Mucosa of stomach (tissue), 1 donor: ENCODE data around the gene CNKSR1.

Experiments used
- H3K27me3 ChIP-seq: one replicate; pipeline ENCODE4 v1.7.0; 2013; ENCODE audit warnings: mild to moderate bottlenecking, low read length; ENCODE audit not compliant: control insufficient read depth, insufficient read depth
- H3K36me3 ChIP-seq: one replicate; pipeline ENCODE4 v1.7.0; 2013; ENCODE audit warnings: low read length; ENCODE audit not compliant: control insufficient read depth, insufficient read depth
- H3K4me1 ChIP-seq: one replicate; pipeline ENCODE4 v1.7.0; 2013; ENCODE audit warnings: mild to moderate bottlenecking, low read length; ENCODE audit not compliant: control insufficient read depth, insufficient read depth
- H3K4me3 ChIP-seq: one replicate; pipeline ENCODE4 v1.7.0; 2013; ENCODE audit warnings: low read length
- H3K9ac ChIP-seq: one replicate; pipeline ENCODE4 v1.7.0; 2013; ENCODE audit warnings: mild to moderate bottlenecking, low read length, moderate library complexity
- H3K9me3 ChIP-seq: one replicate; pipeline ENCODE4 v1.7.0; 2013; ENCODE audit warnings: mild to moderate bottlenecking, low read length, moderate library complexity; ENCODE audit not compliant: control insufficient read depth
- donor health status: Pancreatic carcinoma.

Gene CNKSR1

GRCh38 chr1:26180010-26180506, 2.8 kb downstream of the CNKSR1 start:
- peaks cover 11% of the 10 kb centered on the region for H3K4me1 ChIP-seq
- no peaks in the 10 kb centered on the region for H3K36me3 ChIP-seq
- no peaks in the 10 kb centered on the region for H3K27me3 ChIP-seq
- H3K4me3 ChIP-seq, result no peak overlapping the region
- no peaks in the 10 kb centered on the region for H3K9me3 ChIP-seq
- no peak overlapping the region for H3K9ac ChIP-seq

GRCh38 chr1:26181586-26182382, 4.5 kb downstream of the CNKSR1 start:
- H3K27me3 ChIP-seq, result no peaks in the 10 kb centered on the region
- no peak overlapping the region for H3K4me3 ChIP-seq
- no peaks in the 10 kb centered on the region for H3K9me3 ChIP-seq
- H3K9ac ChIP-seq, result no peak overlapping the region
- no peaks in the 10 kb centered on the region for H3K36me3 ChIP-seq
- H3K4me1 ChIP-seq, result peaks cover 11% of the 10 kb centered on the region

GRCh38 chr1:26182383-26182696, 5.0 kb downstream of the CNKSR1 start:
- Histone ChIP-seq H3K9me3 (no peaks in the 10 kb centered on the region), H3K4me1 (peaks cover 11% of the 10 kb centered on the region), H3K36me3 (no peaks in the 10 kb centered on the region), H3K27me3 (no peaks in the 10 kb centered on the region), H3K4me3 (no peak overlapping the region), H3K9ac (no peak overlapping the region)

GRCh38 chr1:26184086-26184485, 6.8 kb downstream of the CNKSR1 start:
- Histone ChIP-seq H3K9ac (no peak overlapping the region), H3K4me1 (no peaks in the 10 kb centered on the region), H3K9me3 (no peaks in the 10 kb centered on the region), H3K27me3 (no peaks in the 10 kb centered on the region), H3K36me3 (no peaks in the 10 kb centered on the region), H3K4me3 (no peak overlapping the region)

- no peaks in the 10 kb centered on the region for H3K36me3 ChIP-seq
These were observed 7.6 kb downstream of the CNKSR1 start for GRCh38 chr1:26184883-26185282.

GRCh38 chr1:26187882-26188281, 10.6 kb downstream of the CNKSR1 start:
- no peaks in the 10 kb centered on the region for H3K36me3 ChIP-seq
- no peak overlapping the region for H3K4me3 ChIP-seq
- H3K4me1 ChIP-seq, result no peaks in the 10 kb centered on the region
- no peak overlapping the region for H3K9ac ChIP-seq
- no peaks in the 10 kb centered on the region for H3K9me3 ChIP-seq
- no peaks in the 10 kb centered on the region for H3K27me3 ChIP-seq

More at GRCh38 chr1:26184883-26185282, 7.6 kb downstream of the CNKSR1 start:
- no peak overlapping the region for H3K4me3 ChIP-seq
- H3K9me3 ChIP-seq, result no peaks in the 10 kb centered on the region
- H3K9ac ChIP-seq, result no peak overlapping the region
- H3K4me1 ChIP-seq, result no peaks in the 10 kb centered on the region
- H3K27me3 ChIP-seq, result no peaks in the 10 kb centered on the region

GRCh38 chr1:26188477-26188876, 11.2 kb downstream of the CNKSR1 start:
- H3K27me3 ChIP-seq, result no peaks in the 10 kb centered on the region
- no peak overlapping the region for H3K9ac ChIP-seq
- H3K36me3 ChIP-seq, result no peaks in the 10 kb centered on the region
- H3K9me3 ChIP-seq, result no peaks in the 10 kb centered on the region
- no peaks in the 10 kb centered on the region for H3K4me1 ChIP-seq
- H3K4me3 ChIP-seq, result no peak overlapping the region

- Histone ChIP-seq H3K4me1 (no peaks in the 10 kb centered on the region), H3K9me3 (no peaks in the 10 kb centered on the region), H3K27me3 (no peaks in the 10 kb centered on the region), H3K9ac (no peak overlapping the region), H3K4me3 (no peak overlapping the region), H3K36me3 (no peaks in the 10 kb centered on the region)
These were observed 12.0 kb downstream of the CNKSR1 start for GRCh38 chr1:26189331-26189730.

GRCh38 chr1:26189751-26190275, 12.5 kb downstream of the CNKSR1 start:
- H3K4me3 ChIP-seq, result no peak overlapping the region
- H3K27me3 ChIP-seq, result no peaks in the 10 kb centered on the region
- H3K36me3 ChIP-seq, result no peaks in the 10 kb centered on the region
- H3K4me1 ChIP-seq, result no peaks in the 10 kb centered on the region
- no peak overlapping the region for H3K9ac ChIP-seq
- H3K9me3 ChIP-seq, result no peaks in the 10 kb centered on the region

- Histone ChIP-seq H3K4me1 (no peaks in the 10 kb centered on the region), H3K4me3 (no peak within 1 kb of the TSS), H3K27me3 (no peaks in the 10 kb centered on the region), H3K9me3 (no peaks in the 10 kb centered on the region), H3K36me3 (no peaks in the 10 kb centered on the region), H3K9ac (no peak within 1 kb of the TSS)
These were observed 13.2 kb downstream of the CNKSR1 start, which contains the start of gene CATSPER4 for GRCh38 chr1:26190373-26190987. TSS of gene CATSPER4 (plus strand) at chr1:26190602. CDS start at chr1:26190628, 26 bp downstream.

- H3K9me3 ChIP-seq, result no peaks in the 10 kb centered on the region
- H3K36me3 ChIP-seq, result no peaks in the 10 kb centered on the region
- H3K4me3 ChIP-seq, result no peak overlapping the region
- no peak overlapping the region for H3K9ac ChIP-seq
- no peaks in the 10 kb centered on the region for H3K4me1 ChIP-seq
- no peaks in the 10 kb centered on the region for H3K27me3 ChIP-seq
These were observed 14.4 kb downstream of the CNKSR1 start for GRCh38 chr1:26191739-26192138.

- H3K4me3 ChIP-seq, result no peak overlapping the region
- H3K36me3 ChIP-seq, result no peaks in the 10 kb centered on the region
- no peak overlapping the region for H3K9ac ChIP-seq
- no peaks in the 10 kb centered on the region for H3K4me1 ChIP-seq
- no peaks in the 10 kb centered on the region for H3K9me3 ChIP-seq
- no peaks in the 10 kb centered on the region for H3K27me3 ChIP-seq
These were observed 18.5 kb downstream of the CNKSR1 start for GRCh38 chr1:26195805-26196204.
